H9 (cell line): Measurements from ENCODE around the gene RAB22A. TPM values are rescaled to one million over a fixed set of nuclear protein-coding genes. Genes with fewer than 3 reads are reported as not detected.

Experiments
- DNase-seq: peaks from one replicate; pipeline ENCODE4 v3.0.0-alpha.2; 2017
- H2AFZ ChIP-seq: one replicate; pipeline ENCODE4 v1.6.1; 2013; ENCODE audit warnings: mild to moderate bottlenecking, low read length, control low read depth, moderate library complexity
- H2AK5ac ChIP-seq: 2 replicates; pipeline ENCODE4 v1.6.1; 2013; ENCODE audit warnings: low read length, control low read depth, mixed read lengths; ENCODE audit not compliant: insufficient read length
- H2BK120ac ChIP-seq: one replicate; pipeline ENCODE4 v1.6.1; 2013; ENCODE audit warnings: low read depth, mild to moderate bottlenecking, low read length, control low read depth, inconsistent platforms; ENCODE audit not compliant: poor library complexity, severe bottlenecking
- H2BK12ac ChIP-seq: 2 replicates; pipeline ENCODE4 v1.6.1; 2013; ENCODE audit warnings: low read length, control low read depth, mixed read lengths, low read depth; ENCODE audit not compliant: insufficient read length
- H2BK15ac ChIP-seq: 2 replicates; pipeline ENCODE4 v1.6.1; 2013; ENCODE audit warnings: low read depth, low read length, control low read depth
- H2BK20ac ChIP-seq: one replicate; pipeline ENCODE4 v1.6.1; 2013; ENCODE audit warnings: low read depth, mild to moderate bottlenecking, low read length, control low read depth, inconsistent platforms; ENCODE audit not compliant: poor library complexity, severe bottlenecking
- H2BK5ac ChIP-seq: 2 replicates; pipeline ENCODE4 v1.6.1; 2013; ENCODE audit warnings: low read length, control low read depth, mixed read lengths; ENCODE audit not compliant: insufficient read length
- H3K14ac ChIP-seq: 2 replicates; pipeline ENCODE4 v1.6.1; 2013; ENCODE audit warnings: low read length, control low read depth; ENCODE audit not compliant: insufficient read depth
- H3K18ac ChIP-seq: 2 replicates; pipeline ENCODE4 v1.6.1; 2013; ENCODE audit warnings: low read depth, mild to moderate bottlenecking, mixed read lengths, low read length, control low read depth; ENCODE audit not compliant: insufficient read length
- H3K23ac ChIP-seq: 2 replicates; pipeline ENCODE4 v1.6.1; 2013; ENCODE audit warnings: low read length, control low read depth, mixed read lengths, low read depth; ENCODE audit not compliant: insufficient read length
- H3K23me2 ChIP-seq: 2 replicates; pipeline ENCODE4 v1.6.1; 2013; ENCODE audit warnings: low read depth, mild to moderate bottlenecking, mixed read lengths, low read length, control low read depth; ENCODE audit not compliant: insufficient read length, poor library complexity, severe bottlenecking
- H3K27ac ChIP-seq: 2 replicates; pipeline ENCODE4 v1.5.1; 2013; ENCODE audit warnings: low read length, control low read depth, mixed read lengths, low read depth; ENCODE audit not compliant: insufficient read length
- H3K27me3 ChIP-seq: 2 replicates; pipeline ENCODE4 v1.6.1; 2013; ENCODE audit warnings: low read length, control low read depth, inconsistent platforms; ENCODE audit not compliant: insufficient read depth
- H3K4ac ChIP-seq: 2 replicates; pipeline ENCODE4 v1.6.1; 2013; ENCODE audit warnings: low read depth, mild to moderate bottlenecking, control low read depth, inconsistent platforms, low read length, moderate library complexity
- H3K4me1 ChIP-seq: 2 replicates; pipeline ENCODE4 v1.6.1; 2013; ENCODE audit warnings: low read length, control low read depth, inconsistent platforms; ENCODE audit not compliant: insufficient read depth
- H3K4me2 ChIP-seq: 2 replicates; pipeline ENCODE4 v1.6.1; 2013; ENCODE audit warnings: low read length, control low read depth, mixed read lengths; ENCODE audit not compliant: insufficient read length, insufficient read depth
- H3K56ac ChIP-seq: 2 replicates; pipeline ENCODE4 v1.6.1; 2013; ENCODE audit warnings: low read depth, mild to moderate bottlenecking, mixed read lengths, low read length, control low read depth; ENCODE audit not compliant: insufficient read length
- H3K79me1 ChIP-seq: 2 replicates; pipeline ENCODE4 v1.6.1; 2013; ENCODE audit warnings: low read depth, mild to moderate bottlenecking, moderate library complexity, low read length, control low read depth, inconsistent platforms; ENCODE audit not compliant: insufficient read depth, poor library complexity, severe bottlenecking
- H3K79me2 ChIP-seq: 2 replicates; pipeline ENCODE4 v1.6.1; 2013; ENCODE audit warnings: low read length, control low read depth, inconsistent platforms; ENCODE audit not compliant: insufficient read depth
- H3K9ac ChIP-seq: 2 replicates; pipeline ENCODE4 v1.6.1; 2013; ENCODE audit warnings: low read length, control low read depth, mixed read lengths; ENCODE audit not compliant: insufficient read length; ENCODE audit errors: extremely low read depth
- H3K9me3 ChIP-seq: one replicate; pipeline ENCODE4 v1.6.1; 2013; ENCODE audit warnings: low read depth, low read length, inconsistent platforms; ENCODE audit not compliant: control insufficient read depth
- H3T11ph ChIP-seq: one replicate; pipeline ENCODE4 v1.6.1; 2013; ENCODE audit warnings: mild to moderate bottlenecking, low read length, control low read depth, inconsistent platforms
- H4K20me1 ChIP-seq: one replicate; pipeline ENCODE4 v1.6.1; 2013; ENCODE audit not compliant: control insufficient read depth, insufficient read length, insufficient read depth
- H4K5ac ChIP-seq: 2 replicates; pipeline ENCODE4 v1.6.1; 2013; ENCODE audit warnings: low read depth, mild to moderate bottlenecking, mixed read lengths, low read length, control low read depth; ENCODE audit not compliant: insufficient read length
- H4K8ac ChIP-seq: replicated peaks from 2 replicates; pipeline ENCODE4 v1.6.1; 2013; ENCODE audit warnings: low read length, control low read depth, mixed read lengths, low read depth; ENCODE audit not compliant: insufficient read length
- H4K91ac ChIP-seq: 2 replicates; pipeline ENCODE4 v1.6.1; 2013; ENCODE audit warnings: low read depth, mild to moderate bottlenecking, moderate library complexity, mixed read lengths, low read length, control low read depth; ENCODE audit not compliant: insufficient read length
- H3K27ac Mint-ChIP-seq, 3 experiments: 2 replicates in 2 of 3; 3 replicates in 1 of 3; pipeline ENCODE4 v1.8.0; 2020 to 2021; ENCODE audit warnings: mixed read lengths in 3 of 3, mild to moderate bottlenecking in 1 of 3, moderate library complexity in 1 of 3
- H3K27me3 Mint-ChIP-seq: 2 replicates; pipeline ENCODE4 v1.8.0; 2021; ENCODE audit warnings: low read depth, mild to moderate bottlenecking, moderate library complexity, mixed read lengths
- H3K36me3 Mint-ChIP-seq, 3 experiments: 2 replicates in 2 of 3; 3 replicates in 1 of 3; pipeline ENCODE4 v1.8.0; 2020 to 2021; ENCODE audit warnings: low read depth in 3 of 3, mixed read lengths in 3 of 3; ENCODE audit not compliant: insufficient read depth in 1 of 3
- H3K4me1 Mint-ChIP-seq, 2 experiments: 2 replicates each; pipeline ENCODE4 v1.8.0; 2020; ENCODE audit warnings: mixed read lengths in 2 of 2
- H3K4me3 Mint-ChIP-seq, 2 experiments: 2 replicates in 1 of 2; 3 replicates in 1 of 2; pipeline ENCODE4 v1.8.0; 2020 to 2021; ENCODE audit warnings: mild to moderate bottlenecking in 2 of 2, mixed read lengths in 2 of 2, moderate library complexity in 1 of 2
- H3K9me3 Mint-ChIP-seq, 2 experiments: 2 replicates in 1 of 2; 3 replicates in 1 of 2; pipeline ENCODE4 v1.8.0; 2020; ENCODE audit warnings: mild to moderate bottlenecking in 2 of 2, mixed read lengths in 2 of 2, moderate library complexity in 1 of 2
- WGBS: extraction: QIAGEN DNeasy Blood & Tissue Kit; methylation state at CpG from one replicate; pipeline ENCODE4 v1.1.7; 2013; ENCODE audit warnings: missing lambda C conversion rate, low lambda C conversion rate, mixed read lengths; ENCODE audit not compliant: insufficient read length; ENCODE audit errors: extremely low coverage; 5-methylcytosine and 5-hydroxymethylcytosine counted together
- total RNA-seq: library from RNA; stranded (reverse); gene quantifications from 2 replicates; pipeline ENCODE4 v1.2.1, GENCODE V29; 2021
- TF ChIP-seq, protein P1 (sequence below): fragments of 200-600 bp; sonication (generic); conservative IDR thresholded peaks from 3 replicates; pipeline ENCODE4 v1.8.0; 2021; ENCODE audit warnings: antibody characterized with exemption, mild to moderate bottlenecking

RAB22A gene
- total RNA-seq, 1 experiment from 2014 or later, result 6.3 TPM

DNA sequence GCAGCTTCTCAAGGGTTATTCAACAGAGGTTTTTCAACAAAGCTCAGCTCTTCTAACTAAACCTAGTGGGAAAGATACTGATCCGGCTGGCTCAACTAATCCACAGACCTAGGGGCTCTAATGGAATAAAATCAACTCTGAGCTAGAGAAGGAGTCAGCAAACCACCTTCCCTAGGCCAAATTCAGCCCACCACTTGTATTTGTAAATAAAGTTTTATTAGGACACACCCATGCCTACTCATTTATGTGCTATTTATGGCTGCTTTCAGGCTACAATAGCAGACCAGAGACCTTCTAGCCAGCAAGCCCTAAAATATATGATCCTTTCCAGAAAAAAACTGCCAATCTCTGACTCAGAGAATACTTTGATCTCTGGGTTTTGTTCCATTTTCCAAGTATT is 6.0 kb upstream of the RAB22A start:
- Histone ChIP-seq H4K8ac (no peak overlapping the region), H3K27me3 (no peaks in the 10 kb centered on the region), H3K14ac (no peak overlapping the region), H2AK5ac (no peak overlapping the region), H3K79me2 (no peaks in the 10 kb centered on the region), H3K23ac (no peak overlapping the region), H2BK20ac (no peak overlapping the region), H4K20me1 (no peaks in the 10 kb centered on the region), H3K4me2 (no peak overlapping the region), H3K9ac (no peak overlapping the region), H2BK5ac (no peak overlapping the region), H3K9me3 (no peaks in the 10 kb centered on the region), H2BK15ac (no peak overlapping the region), H3K4me1 (no peaks in the 10 kb centered on the region), H4K91ac (no peak overlapping the region), H3K56ac (no peak overlapping the region), H2BK12ac (no peak overlapping the region), H2BK120ac (no peak overlapping the region), H3T11ph (no peak overlapping the region), H2AFZ (no peak overlapping the region), H3K4ac (no peak overlapping the region), H3K27ac (no peak overlapping the region), H3K23me2 (no peaks in the 10 kb centered on the region), H3K79me1 (no peaks in the 10 kb centered on the region), H4K5ac (no peak overlapping the region), H3K18ac (no peak overlapping the region)
- no peak for DNase-seq
- H3K27ac Mint-ChIP-seq, result no peak overlapping the region
- H3K9me3 Mint-ChIP-seq, result no peaks in the 10 kb centered on the region
- no peaks in the 10 kb centered on the region for H3K27me3 Mint-ChIP-seq
- peaks cover 14 to 15% of the 10 kb centered on the region in 2 experiments for H3K4me1 Mint-ChIP-seq
- H3K36me3 Mint-ChIP-seq, result peaks cover 0 to 5% (median 3%) of the 10 kb centered on the region in 3 experiments; a peak in 5 of 7 replicates
- WGBS, result no CpG with 5 or more reads among the region's 1 CpG
- TF ChIP-seq, protein P1, sequence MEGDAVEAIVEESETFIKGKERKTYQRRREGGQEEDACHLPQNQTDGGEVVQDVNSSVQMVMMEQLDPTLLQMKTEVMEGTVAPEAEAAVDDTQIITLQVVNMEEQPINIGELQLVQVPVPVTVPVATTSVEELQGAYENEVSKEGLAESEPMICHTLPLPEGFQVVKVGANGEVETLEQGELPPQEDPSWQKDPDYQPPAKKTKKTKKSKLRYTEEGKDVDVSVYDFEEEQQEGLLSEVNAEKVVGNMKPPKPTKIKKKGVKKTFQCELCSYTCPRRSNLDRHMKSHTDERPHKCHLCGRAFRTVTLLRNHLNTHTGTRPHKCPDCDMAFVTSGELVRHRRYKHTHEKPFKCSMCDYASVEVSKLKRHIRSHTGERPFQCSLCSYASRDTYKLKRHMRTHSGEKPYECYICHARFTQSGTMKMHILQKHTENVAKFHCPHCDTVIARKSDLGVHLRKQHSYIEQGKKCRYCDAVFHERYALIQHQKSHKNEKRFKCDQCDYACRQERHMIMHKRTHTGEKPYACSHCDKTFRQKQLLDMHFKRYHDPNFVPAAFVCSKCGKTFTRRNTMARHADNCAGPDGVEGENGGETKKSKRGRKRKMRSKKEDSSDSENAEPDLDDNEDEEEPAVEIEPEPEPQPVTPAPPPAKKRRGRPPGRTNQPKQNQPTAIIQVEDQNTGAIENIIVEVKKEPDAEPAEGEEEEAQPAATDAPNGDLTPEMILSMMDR, result no peak
- no peak overlapping the region for H3K4me3 Mint-ChIP-seq
